ENCODE measurements around the gene METTL13. TPM values are rescaled to one million over a fixed set of nuclear protein-coding genes. Genes with fewer than 3 reads are reported as not detected.

METTL13 gene
- total and polyA plus RNA-seq, 2 of the 4 experiments (the other 2 are of a cell fraction): 25.1 to 26.3 TPM

DNA sequence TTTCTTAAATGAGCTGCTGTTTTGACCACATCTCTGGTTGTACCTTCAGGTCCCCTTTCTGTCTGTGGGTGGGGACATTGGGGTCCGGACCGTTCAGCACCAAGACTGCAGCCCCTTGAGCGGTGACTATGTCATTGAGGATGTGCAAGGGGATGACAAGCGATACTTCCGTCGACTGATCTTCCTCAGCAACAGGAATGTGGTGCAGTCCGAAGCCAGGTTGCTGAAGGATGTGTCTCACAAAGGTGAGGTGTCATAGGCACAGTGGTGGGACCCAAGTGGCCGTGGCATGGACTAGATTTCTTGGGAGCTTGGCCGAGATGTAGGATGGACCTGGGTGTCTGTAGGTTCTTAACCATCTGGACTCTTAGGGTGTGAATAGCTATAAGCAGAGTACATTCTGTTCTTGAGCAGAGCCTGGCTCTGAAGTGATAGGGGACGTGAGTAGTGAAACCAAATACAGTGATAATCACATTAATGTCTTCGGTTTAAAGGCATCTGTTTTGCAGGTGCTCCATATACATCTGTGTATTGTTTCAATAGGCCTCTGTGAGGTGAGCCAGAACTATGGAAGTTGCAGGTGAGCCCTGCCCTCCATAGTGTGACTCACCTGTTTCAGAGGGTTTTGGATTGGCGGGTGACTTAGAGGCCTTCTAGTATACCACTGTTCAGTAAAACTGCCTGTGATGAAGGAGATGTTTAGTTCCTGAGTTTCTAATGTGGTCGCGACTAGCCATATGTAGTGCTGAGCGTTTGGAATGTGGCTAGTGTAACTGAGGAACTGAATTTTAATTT, 6.4 kb downstream of the METTL13 start:
- no peak overlapping the region for H3K27ac ChIP-seq (ENCODE audit: insufficient read depth, low read length)
- no peak for ATAC-seq (ENCODE audit: low read depth)

More for the DNA sequence above, 6.4 kb downstream of the METTL13 start:
- Histone ChIP-seq H3K27me3 (ENCODE audit: control insufficient read depth, insufficient read depth, low read length) (no peaks in the 10 kb centered on the region), H3K79me1 (ENCODE audit: low read depth in 1 of 2, low read length in 2 of 2) (peaks cover 21 to 62% of the 10 kb centered on the region in 2 experiments), H2AK5ac (ENCODE audit: low read depth, low read length) (no peak overlapping the region), H2BK15ac (ENCODE audit: low read depth, low read length) (no peak overlapping the region), H3K9ac (ENCODE audit: low read depth, low read length) (no peak overlapping the region), H4K8ac (ENCODE audit: low read depth in 2 of 2, low read length in 2 of 2) (no peak overlapping the region), H2BK120ac (ENCODE audit: low read depth, low read length) (no peak overlapping the region), H2BK5ac (ENCODE audit: low read depth, low read length, poor library complexity, severe bottlenecking) (no peak overlapping the region), H2AK9ac (replicated peaks; ENCODE audit: low read depth, low read length, poor library complexity) (no peak overlapping the region), H3K4me2 (ENCODE audit: low read depth, low read length) (no peak overlapping the region), H3K23ac (ENCODE audit: low read depth, low read length) (no peak overlapping the region), H4K20me1 (ENCODE audit: insufficient read depth, low read length) (no peaks in the 10 kb centered on the region), H3K18ac (ENCODE audit: low read depth, low read length) (no peak overlapping the region), H3K4me1 (ENCODE audit: control insufficient read depth, insufficient read depth, low read length) (peaks cover 2% of the 10 kb centered on the region; the same call in 1 of the 2 replicates), H4K91ac (ENCODE audit: insufficient read depth, low read depth, low read length) (no peak overlapping the region), H3K9me3 (ENCODE audit: control insufficient read depth, insufficient read depth, low read length) (no peaks in the 10 kb centered on the region), H4K5ac (ENCODE audit: low read depth, low read length) (no peak overlapping the region), H2BK20ac (ENCODE audit: low read depth, low read length) (no peak overlapping the region), H3K4ac (ENCODE audit: low read depth, low read length) (no peak overlapping the region), H3K4me3 (ENCODE audit: insufficient read depth, low read depth, low read length) (no peak overlapping the region), H3K56ac (ENCODE audit: extremely low read depth, insufficient read depth, low read length) (no peak overlapping the region), H3K14ac (replicated peaks; ENCODE audit: low read depth, low read length) (no peak overlapping the region), H2AFZ (replicated peaks; ENCODE audit: low read length, poor library complexity) (no peak overlapping the region), H3K9me1 (ENCODE audit: insufficient read depth, low read length) (peaks cover 6% of the 10 kb centered on the region; the same call in 1 of the 2 replicates), H3K36me3 (ENCODE audit: control insufficient read depth, insufficient read depth, low read length) (peaks cover 56% of the 10 kb centered on the region)
- no peak for DNase-seq
- WGBS, 2 experiments (ENCODE audit: extremely low coverage in 2 of 2, insufficient read length in 1 of 2): 91% methylated on average over 8 of the region's 15 CpGs; no CpG with 5 or more reads in 1 of the 2 experiments
- dilution Hi-C loops (cut with HindIII; ENCODE audit: low sequenced_read_pairs, unreplicated experiment): no loop called here
- BruUV-seq (replicated peaks): no TSS peak
- ChIA-PET POLR2A (ENCODE audit: unreplicated experiment) (interaction anchor here (0.6 kb wide), 1 partner anchor 62 kb away, joined by 3 read pairs; no protein-coding TSS in a partner anchor), CTCF (no interaction called here)
- intact Hi-C loops (cut with micrococcal nuclease): no loop called here
- no peak for TF ChIP-seq BHLHE40 (IDR thresholded peaks at IDR 0.05; ENCODE audit: low read depth, low read length)
- no peak for TF ChIP-seq USF2 (IDR thresholded peaks at IDR 0.05; ENCODE audit: low read depth, low read length)
- no peak for TF ChIP-seq MXI1 (IDR thresholded peaks at IDR 0.05; ENCODE audit: borderline replicate concordance, low read depth, low read length)
- no peak for TF ChIP-seq RAD21 (IDR thresholded peaks at IDR 0.05; ENCODE audit: low read length)
- no peak for TF ChIP-seq SMC3 (IDR thresholded peaks at IDR 0.05; ENCODE audit: low read depth, low read length)
- TF ChIP-seq FOS (IDR thresholded peaks at IDR 0.05; ENCODE audit: low read depth, low read length): no peak
- TF ChIP-seq NFE2L2 (IDR thresholded peaks at IDR 0.05; ENCODE audit: low read depth, low read length): no peak
- no peak for TF ChIP-seq CEBPB (IDR thresholded peaks at IDR 0.05; ENCODE audit: low read depth, low read length)
- TF ChIP-seq RCOR1 (IDR thresholded peaks at IDR 0.05; ENCODE audit: insufficient replicate concordance, low read length): no peak
- TF ChIP-seq, protein P1, sequence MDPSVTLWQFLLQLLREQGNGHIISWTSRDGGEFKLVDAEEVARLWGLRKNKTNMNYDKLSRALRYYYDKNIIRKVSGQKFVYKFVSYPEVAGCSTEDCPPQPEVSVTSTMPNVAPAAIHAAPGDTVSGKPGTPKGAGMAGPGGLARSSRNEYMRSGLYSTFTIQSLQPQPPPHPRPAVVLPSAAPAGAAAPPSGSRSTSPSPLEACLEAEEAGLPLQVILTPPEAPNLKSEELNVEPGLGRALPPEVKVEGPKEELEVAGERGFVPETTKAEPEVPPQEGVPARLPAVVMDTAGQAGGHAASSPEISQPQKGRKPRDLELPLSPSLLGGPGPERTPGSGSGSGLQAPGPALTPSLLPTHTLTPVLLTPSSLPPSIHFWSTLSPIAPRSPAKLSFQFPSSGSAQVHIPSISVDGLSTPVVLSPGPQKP (IDR thresholded peaks at IDR 0.05; ENCODE audit: borderline replicate concordance, low read depth, low read length): no peak
- no peak for TF ChIP-seq MAFK (IDR thresholded peaks at IDR 0.05; ENCODE audit: low read depth, low read length)
- TF ChIP-seq, protein P2, sequence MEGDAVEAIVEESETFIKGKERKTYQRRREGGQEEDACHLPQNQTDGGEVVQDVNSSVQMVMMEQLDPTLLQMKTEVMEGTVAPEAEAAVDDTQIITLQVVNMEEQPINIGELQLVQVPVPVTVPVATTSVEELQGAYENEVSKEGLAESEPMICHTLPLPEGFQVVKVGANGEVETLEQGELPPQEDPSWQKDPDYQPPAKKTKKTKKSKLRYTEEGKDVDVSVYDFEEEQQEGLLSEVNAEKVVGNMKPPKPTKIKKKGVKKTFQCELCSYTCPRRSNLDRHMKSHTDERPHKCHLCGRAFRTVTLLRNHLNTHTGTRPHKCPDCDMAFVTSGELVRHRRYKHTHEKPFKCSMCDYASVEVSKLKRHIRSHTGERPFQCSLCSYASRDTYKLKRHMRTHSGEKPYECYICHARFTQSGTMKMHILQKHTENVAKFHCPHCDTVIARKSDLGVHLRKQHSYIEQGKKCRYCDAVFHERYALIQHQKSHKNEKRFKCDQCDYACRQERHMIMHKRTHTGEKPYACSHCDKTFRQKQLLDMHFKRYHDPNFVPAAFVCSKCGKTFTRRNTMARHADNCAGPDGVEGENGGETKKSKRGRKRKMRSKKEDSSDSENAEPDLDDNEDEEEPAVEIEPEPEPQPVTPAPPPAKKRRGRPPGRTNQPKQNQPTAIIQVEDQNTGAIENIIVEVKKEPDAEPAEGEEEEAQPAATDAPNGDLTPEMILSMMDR (conservative IDR thresholded peaks at IDR 0.05; ENCODE audit: low read depth, low read length): no peak
- no peak for TF ChIP-seq CHD1 (IDR thresholded peaks at IDR 0.05; ENCODE audit: low read depth, low read length)
- no peak for TF ChIP-seq MAZ (IDR thresholded peaks at IDR 0.05; ENCODE audit: borderline replicate concordance, low read depth, low read length)
- TF ChIP-seq POLR2A (IDR thresholded peaks at IDR 0.05; ENCODE audit: low read depth, low read length): no peak
- in situ Hi-C loops (cut with MboI; ENCODE audit: low sequenced_read_pairs): no loop called here
